Stimulated activated CD4-positive, alpha-beta T cell treated with anti-CD3 and anti-CD28 coated beads, Interleukin-15, amount 100 ng/mL, for 24 hours (primary cell): ENCODE measurements around the gene NABP2.
"Not testable (repeated sequence)": the region's sequence is repeated elsewhere in the genome, so short reads cannot be mapped to it uniquely, and the experiment has no call there.

ENCODE experiments used
- DNase-seq: peaks from one replicate; pipeline ENCODE4 v3.0.0-alpha.2; 2020

NABP2 gene

DNA sequence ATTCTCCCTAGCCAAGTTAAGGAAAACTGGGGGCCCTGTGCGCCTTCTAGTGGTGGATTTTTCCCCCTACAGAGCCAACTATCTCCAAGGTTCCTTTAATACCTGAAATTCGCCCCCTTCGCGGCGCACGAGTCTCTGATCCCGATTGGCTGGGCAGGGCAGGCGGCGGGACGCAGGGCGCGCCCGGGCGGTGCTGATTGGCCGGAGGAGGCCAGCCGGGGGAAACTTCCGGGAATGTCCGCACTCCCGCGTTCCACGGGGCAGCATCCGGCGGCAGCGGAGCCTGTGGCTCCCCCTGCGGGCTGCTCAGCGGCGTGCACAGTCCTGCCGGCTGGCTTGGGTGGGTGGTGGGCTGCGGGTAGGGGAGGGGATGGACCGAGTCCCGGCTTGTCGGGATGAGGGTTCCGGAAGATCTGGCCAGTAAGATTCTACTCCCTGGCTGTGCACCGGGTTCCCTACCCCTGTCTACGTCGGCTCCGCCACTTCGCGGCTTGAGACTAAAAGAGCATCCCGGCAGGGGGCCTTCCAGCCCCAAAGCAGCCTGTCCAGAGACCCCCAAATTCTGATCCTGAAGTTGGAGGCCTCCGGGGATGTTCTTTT, at the start of gene NABP2:
Gene NABP2, plus strand, starts transcription at position 241 of the 600 bp plus-strand sequence. CDS start 515 bp downstream, outside the sequence.
- peak; percentile 98 for DNase-seq

DNA sequence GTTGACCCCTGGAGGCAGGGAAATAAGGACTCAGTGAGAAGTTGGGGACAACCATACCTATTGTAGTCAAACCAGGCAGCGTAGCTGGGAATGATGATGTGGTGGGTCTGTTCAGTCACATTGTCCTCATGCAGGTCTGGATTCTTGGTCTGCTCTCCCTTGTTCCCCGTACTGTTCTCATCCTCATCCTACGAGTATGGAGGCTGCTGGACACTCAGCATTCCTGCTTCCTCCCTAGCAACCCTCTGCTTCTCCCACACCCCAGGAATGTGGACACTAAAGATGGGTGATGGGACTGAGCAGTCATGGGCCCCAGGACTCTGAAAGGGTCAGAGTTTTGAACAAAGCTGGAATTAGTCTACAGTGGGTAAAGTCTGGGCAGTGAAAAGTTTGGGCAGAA, 45.8 kb upstream of the NABP2 start:
- DNase-seq = no peak

DNA sequence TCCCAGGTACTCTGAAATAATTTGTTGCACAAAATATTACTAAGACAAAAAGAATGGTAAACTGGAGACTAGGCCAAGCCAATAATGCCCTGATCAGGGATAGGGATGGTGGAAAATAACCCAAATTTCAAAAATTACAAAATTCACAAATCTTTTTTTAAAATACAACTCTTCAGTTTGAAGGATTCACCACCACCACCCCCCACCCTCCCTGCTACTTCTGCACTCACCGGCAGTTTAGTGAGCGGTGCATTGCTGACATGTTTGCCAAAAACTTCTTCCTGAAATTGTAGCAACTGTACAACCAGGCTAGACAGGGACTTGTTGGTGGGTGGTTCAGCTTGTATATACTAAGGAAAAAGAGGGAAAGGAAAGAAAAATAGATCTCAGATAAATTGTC, 37.2 kb upstream of the NABP2 start:
- no peak for DNase-seq

DNA sequence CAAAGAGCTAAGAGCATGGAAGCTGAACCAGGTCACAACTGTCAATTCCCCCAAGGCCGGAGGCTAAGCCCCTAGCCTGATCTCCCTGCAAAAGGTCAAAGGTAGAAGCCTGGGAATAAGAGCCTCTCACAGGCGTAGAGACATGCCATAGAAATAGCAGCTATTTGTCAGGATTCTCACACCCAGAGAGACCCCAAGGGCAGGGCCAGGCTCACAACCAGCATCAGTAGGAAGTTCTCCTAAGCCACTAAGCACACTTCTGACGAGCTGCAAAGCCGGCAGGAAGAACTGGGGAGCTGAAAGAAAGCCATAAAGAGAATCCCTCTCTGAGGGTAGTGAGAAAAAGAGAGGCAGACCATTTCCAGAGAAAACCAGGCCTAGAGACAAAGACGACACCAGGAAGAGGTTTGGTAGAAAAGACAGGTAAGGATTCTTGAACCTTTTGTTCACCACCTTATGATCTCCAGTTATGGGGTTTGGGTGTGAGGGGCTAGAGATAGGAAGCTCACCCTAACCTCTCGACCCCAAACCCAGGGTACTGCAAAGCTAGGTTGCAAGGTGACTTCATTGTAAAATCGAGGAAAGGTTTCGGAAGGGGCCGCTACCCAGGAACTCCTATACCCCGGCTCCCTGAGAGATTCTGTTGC, 35.9 kb upstream of the NABP2 start:
- peak; percentile 16 for DNase-seq

DNA sequence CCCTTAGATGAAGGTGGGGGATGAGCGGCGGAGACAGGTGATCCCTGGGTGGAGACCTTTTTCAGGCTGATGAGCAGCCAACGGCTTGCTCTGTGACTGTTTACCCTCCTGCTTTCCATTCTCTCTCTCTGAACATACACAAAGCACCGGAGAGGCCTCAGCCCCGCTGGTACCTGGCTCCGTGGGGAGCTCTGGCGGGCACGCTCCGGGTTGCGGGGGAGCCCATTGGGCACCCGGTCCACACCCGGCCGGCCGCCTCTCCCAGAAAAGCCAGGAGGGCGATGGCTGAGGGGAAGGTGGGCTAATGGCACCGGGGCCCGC, 35.4 kb upstream of the NABP2 start:
- no peak for DNase-seq

DNA sequence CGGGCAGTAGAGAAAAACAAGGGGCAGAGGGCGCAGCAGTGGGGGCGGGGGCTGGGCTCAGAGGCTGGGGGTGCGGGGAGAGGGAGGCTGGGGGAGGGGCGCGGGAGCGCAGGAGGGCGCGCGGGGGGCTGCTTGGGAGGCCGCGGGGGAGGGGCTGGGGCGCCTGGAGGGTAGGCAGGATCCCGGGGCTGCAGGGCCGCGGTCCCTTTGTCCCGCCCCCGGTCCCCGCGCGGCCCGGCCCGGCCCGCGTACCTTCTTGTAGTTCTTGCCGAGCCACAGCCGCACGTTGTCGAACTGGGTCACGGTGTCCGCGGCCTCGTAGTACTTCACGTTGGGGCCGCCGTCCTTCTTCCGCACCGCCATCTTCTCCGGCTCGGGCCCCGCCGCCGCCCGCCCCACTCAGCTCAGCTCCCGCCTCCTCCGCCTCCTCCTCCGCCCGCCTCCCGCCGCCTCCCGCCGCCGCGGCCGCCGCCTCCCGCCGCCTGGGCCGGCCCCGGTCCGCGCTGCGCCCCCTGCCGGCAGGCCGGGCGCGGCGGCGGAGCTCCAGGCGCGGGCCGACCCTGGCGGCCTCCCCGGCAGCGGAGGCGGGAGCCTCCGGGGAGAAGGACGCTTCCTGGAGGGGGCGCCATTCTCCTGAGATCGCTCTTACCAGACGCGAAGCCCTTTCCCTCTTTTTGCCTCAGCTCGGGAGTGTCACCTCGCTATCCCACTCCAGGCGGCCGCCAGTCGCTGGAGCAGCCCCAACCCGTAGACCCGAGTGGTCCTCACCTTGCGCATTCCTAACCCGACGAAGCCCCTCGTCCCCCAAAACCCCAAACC, 34.8 kb upstream of the NABP2 start, which contains the start of gene SMARCC2:
Gene SMARCC2, minus strand, starts transcription at position 385 of the 819 bp plus-strand sequence. Its CDS starts 22 bp downstream, at position 363.
- DNase-seq = peak; percentile 88

DNA sequence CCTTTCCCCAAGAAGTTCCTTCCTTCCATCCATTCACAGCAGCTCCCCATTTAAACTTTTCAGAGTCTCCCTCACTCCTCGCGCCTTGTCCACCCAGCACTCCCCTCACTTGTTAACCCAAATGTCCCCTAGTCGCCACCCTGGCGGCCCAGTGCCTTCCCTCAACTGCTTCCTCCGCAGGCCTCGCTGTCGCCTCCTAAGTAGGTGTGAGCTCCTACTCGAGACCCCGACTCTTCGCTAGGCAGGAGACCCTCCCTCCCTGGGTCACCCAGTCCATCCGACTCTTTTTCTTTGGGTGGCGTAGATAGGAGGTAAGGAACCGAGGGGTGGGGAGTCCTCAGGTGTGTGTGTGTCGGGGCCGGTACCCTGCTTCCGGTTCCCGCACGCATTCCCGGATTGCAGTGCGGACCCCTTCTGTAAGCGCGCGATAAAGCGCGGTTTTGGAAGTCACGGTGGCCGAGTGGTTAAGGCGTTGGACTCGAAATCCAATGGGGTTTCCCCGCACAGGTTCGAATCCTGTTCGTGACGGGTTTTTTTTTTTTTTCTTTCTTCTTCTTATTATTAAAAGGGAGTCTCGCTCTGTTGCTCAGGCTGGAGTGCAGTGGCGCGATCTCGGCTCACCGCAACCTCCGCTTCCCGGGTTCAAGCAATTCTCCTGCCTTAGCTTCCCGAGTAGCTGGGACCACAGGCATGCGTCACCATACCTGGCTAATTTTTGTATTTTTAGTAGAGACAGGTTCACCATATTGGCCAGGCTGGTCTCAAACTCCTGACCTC, 34.0 kb upstream of the NABP2 start:
- peak; percentile 91 for DNase-seq

DNA sequence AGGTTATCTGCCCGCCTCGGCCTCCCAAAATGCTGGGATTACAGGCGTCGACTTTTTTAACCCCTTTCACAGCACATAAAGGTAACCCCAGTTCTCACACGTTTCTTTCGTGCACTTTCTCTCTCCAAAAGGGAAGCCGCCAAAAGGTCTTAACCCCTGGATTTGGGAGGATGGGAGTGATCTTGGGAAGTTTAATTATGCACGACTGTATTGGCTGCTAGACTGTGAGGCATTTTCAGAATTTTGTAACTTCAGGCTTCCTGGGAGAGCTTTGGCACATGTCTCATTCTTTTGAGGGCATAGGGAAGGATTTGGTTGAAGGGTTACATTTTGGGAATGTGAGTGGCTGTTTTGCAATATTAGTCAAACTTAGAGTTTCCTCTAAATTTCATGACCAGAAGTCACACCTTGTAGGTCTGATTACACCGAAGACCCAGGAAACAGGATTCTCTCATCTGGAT, 33.4 kb upstream of the NABP2 start:
- no peak for DNase-seq

DNA sequence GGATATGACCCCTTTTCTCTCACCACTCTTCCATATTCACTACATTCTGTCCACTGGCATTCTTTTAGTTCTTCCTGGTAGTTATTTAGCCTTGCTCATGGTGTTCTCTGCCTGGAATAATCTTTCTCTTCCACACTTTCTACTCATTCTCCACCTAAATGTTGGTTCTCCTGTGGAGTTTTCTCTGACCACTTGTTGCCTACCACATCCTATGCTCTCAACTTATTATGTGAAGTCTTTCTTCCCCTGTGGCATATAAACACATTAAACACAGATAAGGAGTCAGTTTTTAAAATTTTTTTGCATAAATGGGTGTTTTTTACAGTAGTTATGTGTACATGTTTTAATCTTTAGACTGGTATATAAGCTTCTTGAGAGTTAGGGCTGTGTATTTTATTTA, 31.6 kb upstream of the NABP2 start:
- no peak for DNase-seq

DNA sequence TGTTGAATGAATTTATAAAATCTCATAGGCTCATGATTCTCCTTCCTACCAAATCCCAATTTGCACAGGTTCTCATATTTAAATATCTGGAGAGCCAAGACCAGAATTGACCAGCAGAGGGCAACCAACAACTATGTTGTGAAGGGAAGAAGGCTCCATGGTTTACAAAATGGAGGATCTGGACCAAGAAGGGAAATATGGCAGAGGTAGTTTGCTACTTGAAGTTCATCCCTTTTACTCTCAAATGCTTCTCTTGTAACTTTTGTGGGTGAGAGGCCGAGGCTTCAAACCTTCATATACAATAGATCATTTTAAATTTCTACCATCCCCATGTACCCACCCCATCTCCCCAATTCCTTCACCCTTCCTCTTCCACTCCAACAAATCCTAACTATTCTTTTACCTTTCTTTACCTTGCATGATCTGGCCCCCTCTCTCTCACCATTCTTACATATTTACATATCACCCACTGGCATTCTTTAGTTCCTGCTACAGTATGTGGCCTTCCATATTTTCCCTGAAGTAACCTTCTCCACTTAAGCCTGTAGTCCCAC, 31.0 kb upstream of the NABP2 start:
- peak; percentile 86 for DNase-seq

DNA sequence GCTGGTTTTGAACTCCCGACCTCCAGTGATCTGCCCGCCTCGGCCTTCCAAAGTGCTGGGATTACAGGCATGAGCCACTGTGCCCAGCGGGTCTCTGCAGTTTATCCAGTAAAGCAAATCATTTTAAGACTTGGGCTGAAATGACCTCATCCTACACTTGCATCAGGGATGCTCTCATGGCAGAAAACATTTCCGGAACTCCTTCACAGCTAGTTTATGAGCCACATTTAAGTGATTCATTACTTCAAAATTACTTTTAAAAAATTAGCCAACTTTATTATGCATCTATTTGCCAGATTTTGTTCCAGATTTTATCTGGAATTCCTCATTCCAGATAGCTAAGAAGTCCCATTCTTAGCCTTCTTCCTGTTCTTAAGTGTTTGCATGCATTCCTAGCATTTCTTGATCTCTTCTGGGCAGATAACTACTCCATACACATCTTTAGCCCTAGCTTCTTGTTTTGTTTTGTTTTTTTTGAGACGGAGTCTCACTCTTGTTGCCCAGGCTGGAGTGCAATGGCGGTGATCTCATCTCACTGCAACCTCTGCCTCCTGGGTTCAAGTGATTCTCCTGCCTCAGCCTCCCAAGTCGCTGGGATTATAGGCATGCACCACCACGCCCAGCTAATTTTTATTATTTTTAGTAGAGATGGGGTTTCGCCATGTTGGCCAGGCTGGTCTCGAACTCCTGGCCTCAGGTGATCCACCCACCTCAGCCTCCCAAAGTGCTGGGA, 27.2 kb upstream of the NABP2 start:
- DNase-seq = not testable (repeated sequence)

DNA sequence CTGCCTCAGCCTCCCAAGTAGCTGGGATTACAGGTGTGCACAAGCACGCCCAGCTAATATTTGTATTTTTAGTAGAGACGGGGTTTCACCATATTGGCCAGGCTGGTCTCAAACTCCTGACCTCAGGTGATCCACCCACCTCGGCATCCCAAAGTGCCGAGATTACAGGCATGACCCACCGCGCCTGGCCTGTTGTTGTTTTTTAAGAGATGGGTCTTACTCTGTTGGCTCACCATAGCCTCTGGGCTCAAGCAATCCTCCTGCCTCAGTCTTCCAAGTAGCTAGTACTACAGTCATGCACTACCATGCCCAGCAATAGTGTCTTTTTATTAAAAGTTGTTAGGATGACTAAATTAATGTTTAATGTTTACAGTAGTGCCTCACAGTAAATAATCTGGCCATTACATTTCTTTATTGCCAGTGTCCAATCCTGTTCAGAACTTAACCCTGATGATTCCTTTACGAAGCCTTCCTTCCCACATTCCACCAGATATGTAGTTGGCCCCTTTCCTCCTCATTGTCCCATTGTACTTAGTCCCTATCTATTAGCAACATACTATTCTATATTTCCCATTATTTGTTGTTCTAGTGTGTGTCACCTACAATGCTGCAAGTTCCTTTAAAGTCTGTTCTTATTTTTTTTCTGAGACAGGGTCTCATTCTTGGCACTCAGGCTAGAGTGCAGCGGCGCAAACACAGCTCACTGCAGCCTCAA, 26.1 kb upstream of the NABP2 start:
- DNase-seq = no peak

DNA sequence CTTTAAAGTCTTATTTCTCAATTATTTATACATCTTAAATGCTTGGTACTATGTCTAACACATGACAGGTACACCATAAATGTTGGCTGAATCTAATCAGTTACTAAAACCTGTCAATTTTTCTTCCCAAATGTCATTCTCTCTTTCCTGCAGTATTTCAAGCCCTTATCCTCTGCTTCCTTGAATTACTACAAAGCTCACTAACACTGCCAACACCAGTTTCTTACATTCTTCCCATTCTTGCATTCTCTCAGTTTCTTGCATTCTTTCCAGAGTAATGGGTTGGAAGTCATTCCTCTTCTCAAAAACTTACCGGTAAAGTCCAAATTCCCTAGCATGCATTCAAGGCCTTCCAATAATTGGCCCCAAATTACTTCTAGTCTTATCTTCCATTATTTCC, 25.3 kb upstream of the NABP2 start:
- no peak for DNase-seq

DNA sequence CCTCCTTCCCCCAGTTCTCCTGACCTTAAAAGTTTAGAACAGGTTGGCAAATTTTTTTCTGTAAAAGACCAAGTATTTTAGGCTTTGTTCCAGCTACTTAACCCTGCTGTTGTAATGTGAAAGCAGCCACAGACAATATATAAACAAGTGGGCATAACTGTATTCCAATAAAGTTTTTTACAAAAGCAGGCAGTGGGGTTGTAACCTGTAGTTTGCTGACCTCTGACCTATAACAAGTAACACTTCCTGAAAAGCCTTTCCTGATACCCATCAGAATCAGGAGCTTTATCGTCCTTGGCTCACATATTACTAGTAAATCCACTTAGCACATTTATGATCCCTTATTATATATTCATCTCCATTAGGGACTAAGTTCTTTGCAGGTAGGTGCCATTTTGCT, 21.8 kb upstream of the NABP2 start:
- DNase-seq = no peak

DNA sequence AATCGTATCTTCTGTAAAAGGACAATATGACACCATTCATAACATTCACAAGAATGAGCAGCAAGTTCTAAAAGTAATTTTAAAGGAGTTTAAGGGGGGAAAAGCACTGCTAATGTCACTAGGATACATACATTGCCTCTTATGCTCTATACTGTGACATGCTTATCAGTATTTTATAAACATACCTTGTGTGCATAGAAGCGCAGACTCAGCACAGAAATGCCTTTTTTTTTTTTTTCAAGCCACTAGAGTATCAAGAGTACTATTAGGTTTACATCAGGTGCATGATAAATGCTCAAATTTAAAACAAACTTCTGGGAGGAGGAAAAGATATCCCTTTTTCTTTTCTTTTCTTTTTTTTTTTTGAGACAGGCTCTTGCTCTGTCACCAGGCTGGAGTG, 21.3 kb upstream of the NABP2 start:
- DNase-seq = no peak

DNA sequence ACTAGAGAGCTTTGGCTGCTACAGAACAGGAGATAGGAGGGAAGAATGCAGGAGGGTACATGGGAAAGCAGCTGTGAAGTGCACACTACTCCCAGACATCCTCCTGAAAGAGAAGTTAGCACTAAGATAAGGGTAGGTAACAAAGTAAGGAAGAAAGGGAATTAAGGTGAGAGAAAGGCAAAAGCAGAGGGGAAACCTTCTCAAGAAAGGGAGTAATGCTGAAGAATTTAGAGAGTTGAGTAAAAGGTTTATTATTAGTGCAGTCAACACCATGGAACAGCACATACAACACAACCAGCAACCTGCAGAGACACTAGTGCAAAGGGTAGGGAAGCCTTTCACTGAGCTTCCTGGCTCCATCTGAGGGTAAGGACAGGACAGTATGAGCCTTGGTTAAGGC, 19.9 kb upstream of the NABP2 start:
- DNase-seq = no peak

DNA sequence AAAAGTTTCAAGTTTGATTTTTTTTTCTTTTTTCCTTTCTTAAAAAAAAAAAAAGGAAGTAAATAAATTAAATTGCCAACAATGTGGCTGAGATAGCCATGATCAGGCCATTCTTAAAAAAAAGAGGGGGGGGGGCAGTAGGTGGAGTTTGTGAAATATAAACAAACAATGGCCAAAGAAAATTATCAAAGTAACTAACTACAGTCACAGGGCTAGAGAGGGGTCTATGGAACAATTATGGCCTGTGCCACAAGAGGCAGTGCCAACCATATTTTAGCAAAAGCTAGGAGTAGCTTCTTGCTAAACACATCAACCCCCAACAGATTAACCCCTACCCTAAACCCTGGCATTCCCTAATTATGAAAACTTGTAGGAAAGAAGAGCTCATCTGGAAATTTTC, 18.7 kb upstream of the NABP2 start:
- DNase-seq = no peak

DNA sequence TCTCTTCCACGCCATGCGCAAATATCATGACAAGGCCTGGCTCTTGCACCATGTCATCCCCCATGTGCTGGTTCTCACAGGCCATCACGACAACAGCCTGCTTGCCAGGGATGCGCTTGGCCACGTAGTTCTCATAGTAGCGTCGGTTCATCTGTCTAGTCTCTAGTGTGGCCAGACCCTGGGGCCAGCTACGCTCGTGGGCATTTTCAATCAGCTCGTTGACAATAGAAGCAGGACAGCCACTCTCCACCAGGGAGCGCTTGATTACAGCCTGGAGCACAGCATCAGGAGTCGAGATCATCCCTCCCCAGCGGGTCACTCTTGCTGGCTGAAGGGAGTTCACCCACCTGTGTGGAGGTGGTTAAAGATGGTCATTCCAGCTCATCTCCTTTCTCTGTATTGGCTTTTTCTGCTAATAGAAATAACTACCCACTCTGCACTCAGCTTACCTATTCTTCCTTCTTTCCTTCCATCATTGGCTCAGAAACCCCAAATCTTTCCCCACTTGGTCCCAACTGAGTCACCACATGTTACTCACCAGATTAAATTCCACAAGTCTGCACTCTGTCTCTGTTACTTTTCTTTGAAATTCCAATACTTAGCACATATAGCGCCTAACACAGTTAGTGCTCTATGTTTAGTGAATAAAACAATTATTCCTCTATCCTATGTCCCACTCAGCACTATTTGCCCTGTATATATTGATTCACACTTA, 17.5 kb upstream of the NABP2 start:
- DNase-seq = peak; percentile 57

DNA sequence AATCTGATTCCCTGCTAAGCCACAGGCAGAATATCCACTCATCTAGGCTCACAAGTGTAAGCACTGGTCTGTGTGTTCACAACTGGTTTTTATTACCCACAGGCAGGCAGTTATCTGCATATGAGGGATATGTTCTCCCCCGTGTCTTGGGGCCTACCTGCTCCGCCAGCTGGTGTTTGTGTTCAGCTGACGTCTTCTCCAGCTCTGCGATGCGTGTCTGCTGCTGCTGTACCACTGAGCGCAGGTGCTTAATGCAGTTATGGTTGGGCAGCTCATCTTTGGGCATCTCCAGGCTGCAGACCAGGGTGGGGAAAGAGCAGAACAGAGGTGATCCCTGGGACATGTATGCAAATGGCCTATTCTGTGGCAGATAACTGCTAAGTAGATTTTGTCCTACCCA, 16.1 kb upstream of the NABP2 start:
- no peak for DNase-seq

DNA sequence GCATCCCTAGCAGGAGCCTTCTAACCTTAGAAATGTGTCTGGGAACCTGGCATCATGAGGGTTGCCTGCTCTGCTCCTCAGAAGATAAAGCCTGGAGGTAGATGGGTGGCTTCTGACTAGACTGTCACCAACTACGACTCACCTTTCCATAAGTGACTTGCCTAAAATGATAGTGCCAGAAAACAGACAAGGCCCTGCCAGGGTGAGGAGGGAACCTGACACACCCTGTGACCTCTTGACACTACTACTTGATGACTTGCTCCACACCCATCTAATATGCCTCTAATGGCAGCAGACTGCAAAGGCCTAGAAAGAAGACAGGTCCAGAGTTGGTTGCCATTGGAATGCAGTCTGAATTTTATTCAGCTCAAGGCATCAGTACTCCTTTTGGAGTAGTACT, 11.8 kb upstream of the NABP2 start:
- DNase-seq = peak; percentile 25

DNA sequence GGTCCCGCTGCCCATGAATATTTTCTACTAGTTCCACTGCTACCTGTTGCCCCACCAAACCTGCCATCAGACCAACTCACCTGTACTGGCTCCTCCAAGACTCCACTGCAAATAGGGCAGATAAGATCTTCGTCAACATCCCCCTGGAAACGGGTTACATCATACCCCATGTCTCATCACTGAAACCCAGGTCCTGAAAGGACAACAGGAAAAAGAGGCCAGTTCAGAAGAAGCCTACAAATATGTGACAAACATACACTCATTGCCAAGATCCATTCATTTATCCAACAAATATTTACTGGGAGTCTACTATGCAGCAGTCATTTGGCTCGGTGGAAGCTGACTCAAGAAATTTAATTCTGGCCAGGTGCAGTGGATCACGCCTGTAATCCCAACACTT, 10.3 kb upstream of the NABP2 start:
- no peak for DNase-seq
